ENCODE measurements around the gene PTBP3.

DNA sequence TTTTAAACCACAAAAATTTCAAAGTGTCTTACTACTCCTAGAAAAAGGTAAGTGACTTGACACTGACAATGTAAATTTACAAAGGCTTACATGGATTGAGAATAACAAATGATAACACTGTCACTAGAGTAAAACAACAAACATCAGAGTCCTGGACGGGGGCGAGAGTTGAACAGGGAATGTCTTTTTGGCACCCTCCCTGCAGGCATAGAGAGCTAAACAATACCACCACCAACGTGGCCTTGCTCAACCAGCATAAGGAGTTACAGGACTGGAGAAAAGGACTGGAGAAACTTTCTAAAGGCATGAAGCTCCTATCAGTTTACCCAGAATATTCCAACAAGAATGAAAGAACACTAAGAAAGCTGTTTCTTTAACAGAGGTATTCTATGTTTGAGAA lies 55.3 kb downstream of the PTBP3 start:
- TF ChIP-seq POLR2A (IDR thresholded peaks at IDR 0.05) = no peak
- TF ChIP-seq, protein P1, sequence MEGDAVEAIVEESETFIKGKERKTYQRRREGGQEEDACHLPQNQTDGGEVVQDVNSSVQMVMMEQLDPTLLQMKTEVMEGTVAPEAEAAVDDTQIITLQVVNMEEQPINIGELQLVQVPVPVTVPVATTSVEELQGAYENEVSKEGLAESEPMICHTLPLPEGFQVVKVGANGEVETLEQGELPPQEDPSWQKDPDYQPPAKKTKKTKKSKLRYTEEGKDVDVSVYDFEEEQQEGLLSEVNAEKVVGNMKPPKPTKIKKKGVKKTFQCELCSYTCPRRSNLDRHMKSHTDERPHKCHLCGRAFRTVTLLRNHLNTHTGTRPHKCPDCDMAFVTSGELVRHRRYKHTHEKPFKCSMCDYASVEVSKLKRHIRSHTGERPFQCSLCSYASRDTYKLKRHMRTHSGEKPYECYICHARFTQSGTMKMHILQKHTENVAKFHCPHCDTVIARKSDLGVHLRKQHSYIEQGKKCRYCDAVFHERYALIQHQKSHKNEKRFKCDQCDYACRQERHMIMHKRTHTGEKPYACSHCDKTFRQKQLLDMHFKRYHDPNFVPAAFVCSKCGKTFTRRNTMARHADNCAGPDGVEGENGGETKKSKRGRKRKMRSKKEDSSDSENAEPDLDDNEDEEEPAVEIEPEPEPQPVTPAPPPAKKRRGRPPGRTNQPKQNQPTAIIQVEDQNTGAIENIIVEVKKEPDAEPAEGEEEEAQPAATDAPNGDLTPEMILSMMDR (IDR thresholded peaks at IDR 0.05) = no peak

All from vagina (tissue), 2 donors.